GM12878 (cell line): ENCODE data around the gene VEGFB. TPM values are rescaled to one million over a fixed set of nuclear protein-coding genes. Genes with fewer than 3 reads are reported as not detected.
A peak's percentile ranks its signal among the peaks of the same experiment; 100 is the strongest.

ENCODE experiments used
- ATAC-seq: fragments of 200-7000 bp; cut with Tn5 transposase; 3 replicates; pipeline ENCODE4 v1.9.1; 2020; ENCODE audit warnings: mild to moderate bottlenecking, moderate library complexity
- BruUV-seq: library from RNA; stranded (reverse); fragments of 400-500 nt; replicated peaks from 2 replicates; lab custom pipeline; 2021; lab: Mats Ljungman, UMichigan
- CTCF ChIA-PET: fragments of 300-600 bp; sonication (Branson Sonifier 250); formaldehyde crosslinking; extraction: SDS; loops from one replicate; lab custom pipeline; 2021; ENCODE audit warnings: inconsistent platforms; lab: Yijun Ruan, JAX
- POLR2A ChIA-PET: fragments of 350-600 bp; formaldehyde crosslinking; extraction: SDS; loops from one replicate; lab custom pipeline; 2021; ENCODE audit warnings: inconsistent platforms; lab: Charles Lee
- RAD21 ChIA-PET: fragments of 300-600 bp; sonication (Branson Sonifier 250); formaldehyde crosslinking; loops from one replicate; lab custom pipeline; 2023; ENCODE audit warnings: antibody characterized with exemption; ENCODE audit not compliant: unreplicated experiment; lab: Charles Lee
- SMC1A ChIA-PET: fragments of 300-600 bp; sonication (Branson Sonifier 250); formaldehyde crosslinking; loops from one replicate; lab custom pipeline; 2023; ENCODE audit not compliant: unreplicated experiment, uncharacterized antibody; lab: Charles Lee
- DNase-seq: peaks from one replicate; pipeline ENCODE4 v3.0.0-alpha.2; 2011; ENCODE audit warnings: low read depth, low spot score
- FAIRE-seq: peaks from 3 replicates; lab custom pipeline; 2011; peaks lifted over from hg19 to GRCh38; lab: Jason Lieb, UNC
- H2AFZ ChIP-seq: 2 replicates; pipeline ENCODE4 v1.6.0; 2011; ENCODE audit warnings: low read depth, low read length, control low read depth; ENCODE audit not compliant: control insufficient read depth
- H3K27ac ChIP-seq: 2 replicates; pipeline ENCODE4 v1.5.1; 2011; ENCODE audit warnings: control low read depth; ENCODE audit not compliant: control insufficient read depth, insufficient read depth
- H3K27me3 ChIP-seq, 2 experiments: replicated peaks in 1 of 2; 2 replicates each; pipeline versions ENCODE4 v1.6.0 to v1.6.1; 2011; ENCODE audit warnings: low read length in 1 of 2; ENCODE audit not compliant: control insufficient read depth in 2 of 2, insufficient read depth in 2 of 2
- H3K36me3 ChIP-seq, 2 experiments: 2 replicates each; pipeline ENCODE4 v1.5.1; 2011; ENCODE audit warnings: low read length in 1 of 2; ENCODE audit not compliant: control insufficient read depth in 2 of 2, insufficient read depth in 2 of 2
- H3K4me1 ChIP-seq: 2 replicates; pipeline ENCODE4 v1.6.1; 2011; ENCODE audit warnings: mild to moderate bottlenecking, low read length, moderate library complexity, mixed read lengths; ENCODE audit not compliant: control insufficient read depth, insufficient read depth
- H3K4me2 ChIP-seq: 2 replicates; pipeline ENCODE4 v1.6.0; 2011; ENCODE audit warnings: control low read depth; ENCODE audit not compliant: control insufficient read depth, insufficient read depth
- H3K4me3 ChIP-seq: fragments of 200-600 bp; sonication (generic); 2 replicates; pipeline ENCODE4 v1.5.1; 2016
- H3K79me2 ChIP-seq: 2 replicates; pipeline ENCODE4 v1.6.0; 2011; ENCODE audit warnings: low read length; ENCODE audit not compliant: control insufficient read depth, insufficient read depth
- H3K9ac ChIP-seq: 2 replicates; pipeline ENCODE4 v1.8.0; 2011; ENCODE audit warnings: low read length, control low read depth, mixed read lengths; ENCODE audit not compliant: control insufficient read depth, insufficient read depth
- H3K9me3 ChIP-seq: replicated peaks from 3 replicates; pipeline ENCODE4 v1.5.1; 2011; ENCODE audit warnings: mild to moderate bottlenecking, low read length; ENCODE audit not compliant: control insufficient read depth, insufficient read depth
- H4K20me1 ChIP-seq: 2 replicates; pipeline ENCODE4 v1.6.0; 2011; ENCODE audit not compliant: control insufficient read depth, insufficient read depth
- CBFB ChIP-seq: IDR thresholded peaks from 2 replicates; pipeline ENCODE4 v1.6.1; 2016; ENCODE audit warnings: antibody characterized with exemption, low read depth
- CHD4 ChIP-seq: fragments of 200-600 bp; sonication (generic); IDR thresholded peaks from 2 replicates; pipeline ENCODE4 v1.6.1; 2016; ENCODE audit warnings: mild to moderate bottlenecking
- GABPA ChIP-seq: IDR thresholded peaks from 2 replicates; pipeline ENCODE4 v1.6.1; 2014; ENCODE audit warnings: antibody characterized with exemption, low read depth, mild to moderate bottlenecking, inconsistent platforms
- POLR2A ChIP-seq: IDR thresholded peaks from 2 replicates; pipeline ENCODE4 v1.6.1; 2011; ENCODE audit warnings: low read depth, mild to moderate bottlenecking, low read length
- REST ChIP-seq: IDR thresholded peaks from 2 replicates; pipeline ENCODE4 v1.6.1; 2012; ENCODE audit warnings: mild to moderate bottlenecking, low read depth, low read length
- SMAD5 ChIP-seq: IDR thresholded peaks from 2 replicates; pipeline ENCODE4 v1.6.1; 2016; ENCODE audit warnings: antibody characterized with exemption, low read depth
- STAT1 ChIP-seq: fragments of 450-650 bp; conservative IDR thresholded peaks from 2 replicates; pipeline ENCODE4 v1.6.1; 2014; ENCODE audit warnings: antibody characterized with exemption, mild to moderate bottlenecking
- WGBS: methylation state at CpG from one replicate; pipeline ENCODE4 v1.1.6; 2016; ENCODE audit warnings: low lambda C conversion rate; ENCODE audit not compliant: insufficient replicate concordance, insufficient coverage; ENCODE audit errors: missing lambda C conversion rate; 5-methylcytosine and 5-hydroxymethylcytosine counted together
- in situ Hi-C: fragments of 300-500 bp; cut with MboI; formaldehyde crosslinking; loops from 9 replicates; pipeline ENCODE4 v1.14.3; 2018; ENCODE audit warnings: mixed read lengths
- intact Hi-C: fragments of 100-400 bp; cut with micrococcal nuclease; formaldehyde crosslinking; loops from one replicate; pipeline ENCODE4 v1.14.2; 2022; ENCODE audit not compliant: unreplicated experiment
- polyA plus RNA-seq, 11 experiments: library from polyadenylated mRNA; depleted of rRNA in 4 of 11; unstranded in 6 of 11; stranded (reverse) in 5 of 11; fragments of >200 nt; fragmentation: Nextera tagmentation in 4 of 11; fragmentation: Illumina TruSeq in 1 of 11; extraction: Ambion mirVana in 4 of 11; extraction: Trizol in 1 of 11; gene quantifications; 1 replicate in 1 of 11; 2 replicates in 10 of 11; pipeline versions ENCODE4 v1.2.1 to v1.2.3, GENCODE V29; 2011 to 2016; ENCODE audit warnings: inconsistent platforms in 2 of 11, missing spikeins in 2 of 11, low read depth in 1 of 11
- total RNA-seq, 4 experiments: library from RNA; depleted of rRNA in 3 of 4; stranded (reverse); fragments of >200 nt in 3 of 4; fragmentation: Illumina TruSeq in 1 of 4; extraction: Trizol in 1 of 4; gene quantifications; 2 replicates each; pipeline versions ENCODE4 v1.2.1 to v1.2.3, GENCODE V29; 2013 to 2021
- TF ChIP-seq, protein P1 (sequence below): fragments of 450-650 bp; IDR thresholded peaks from 2 replicates; pipeline ENCODE4 v1.6.1; 2017; ENCODE audit warnings: mild to moderate bottlenecking, moderate library complexity

The VEGFB gene
- total and polyA plus RNA-seq, 10 of the 15 experiments (the other 5 are each of a cell fraction or from before 2014, with no cell fraction given): 7.0 to 75.8 (median 20.3) TPM

DNA sequence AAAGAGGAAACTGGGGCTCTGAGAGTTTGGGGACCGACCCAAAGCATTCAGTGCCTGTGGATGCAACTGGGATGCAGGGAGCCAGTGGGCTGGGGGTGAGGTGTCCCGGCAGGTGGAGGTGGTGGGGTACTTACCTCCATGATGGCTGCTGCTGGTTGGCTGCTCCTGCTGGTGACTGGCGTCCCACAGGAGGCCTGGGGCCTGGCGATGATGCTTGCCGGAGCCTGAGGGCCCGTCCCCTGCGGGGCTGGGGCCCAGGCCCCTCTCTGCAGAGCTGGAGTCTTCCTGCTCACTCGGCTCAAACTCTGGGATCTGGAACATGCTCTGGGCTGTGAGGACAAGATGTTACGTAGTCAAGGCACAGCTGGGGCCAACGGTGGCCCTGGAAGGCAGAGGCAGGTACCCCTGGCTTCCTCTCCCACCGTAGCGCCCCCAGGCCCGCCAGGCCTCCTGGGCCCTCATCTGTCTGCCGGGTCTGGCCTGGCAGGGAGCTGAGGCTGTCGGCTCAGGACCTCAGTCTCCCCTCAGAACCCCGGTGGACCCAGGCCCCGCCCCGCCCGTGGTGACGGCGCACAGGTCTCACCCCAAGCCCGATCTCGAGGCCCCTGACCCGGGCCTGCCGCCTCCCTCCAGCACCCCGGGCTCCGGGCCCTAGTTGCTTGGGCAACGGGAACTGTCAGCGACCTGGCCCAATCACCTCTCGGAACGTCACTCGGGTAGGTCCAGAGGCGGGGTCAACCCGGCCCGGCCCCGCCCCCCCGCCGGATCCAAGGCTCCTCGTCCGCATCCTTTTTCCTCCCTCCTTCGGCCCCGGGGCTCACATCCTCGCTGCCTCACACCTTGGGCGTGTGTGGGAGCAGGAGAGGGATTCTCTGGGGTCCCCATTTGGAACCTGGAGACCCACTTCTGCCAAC, 49.9 kb downstream of the VEGFB start, which contains the start of gene BAD (continued):
- no peak for TF ChIP-seq REST

DNA sequence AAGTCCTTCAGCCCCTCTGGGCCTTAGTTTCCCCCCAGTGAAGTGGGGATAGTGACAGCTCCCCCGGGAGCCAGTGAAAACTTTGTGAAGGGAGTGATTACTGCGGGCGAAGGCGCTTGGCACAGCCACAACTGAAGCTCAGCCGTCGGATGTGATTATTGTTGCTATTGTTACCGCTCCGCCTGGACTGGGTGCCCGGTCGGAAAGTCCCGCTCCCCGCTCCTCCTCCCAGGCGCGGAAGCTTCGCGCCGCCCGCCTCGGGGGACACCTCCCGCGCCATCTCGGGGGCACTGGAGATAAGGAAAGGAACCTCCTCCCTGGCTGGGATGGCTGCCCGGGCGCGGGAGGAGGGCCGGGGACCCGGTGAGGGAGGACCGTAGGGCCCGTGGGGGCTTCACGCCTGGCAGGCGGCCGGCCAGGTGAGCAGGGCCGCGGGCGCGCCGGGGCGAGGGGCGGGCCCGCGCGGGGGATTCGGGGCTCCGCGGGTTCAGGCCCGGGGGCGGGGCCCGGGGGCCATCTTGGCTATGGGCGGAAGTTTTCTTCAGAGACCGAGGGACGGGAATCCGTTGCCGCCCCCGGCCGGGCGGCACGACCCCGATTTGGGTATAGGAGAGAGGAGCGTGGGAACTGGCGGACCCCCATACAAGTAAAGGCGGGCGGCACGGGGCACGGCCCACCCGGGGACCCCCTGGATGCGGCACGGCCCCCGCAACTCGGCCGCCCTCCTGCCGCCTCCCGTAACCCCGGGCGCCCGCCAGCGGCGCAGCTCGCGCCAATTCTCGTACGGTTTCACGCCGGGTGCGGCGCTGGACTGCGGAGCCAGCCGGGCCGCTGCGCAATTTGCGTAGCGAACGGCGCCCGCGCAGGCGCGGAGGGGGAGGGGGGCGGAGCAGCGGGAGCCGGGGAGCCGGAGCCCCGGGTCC, 50.8 kb downstream of the VEGFB start, which contains the start of gene GPR137:
Gene GPR137 (plus strand): TSS at position 887 of the 923 bp plus-strand sequence. CDS start 677 bp downstream, outside the sequence.
- no peak for DNase-seq
- FAIRE-seq: peak; percentile 77
- ATAC-seq: peak; percentile 76
- Histone ChIP-seq H3K4me3 (peak within 1 kb of the TSS; percentile 86), H2AFZ (peak within 1 kb of the TSS; percentile 96), H3K36me3 (peaks cover 0 to 2% of the 10 kb centered on the region in 2 experiments; a peak in 2 of 4 replicates), H3K9ac (peak within 1 kb of the TSS; percentile 81), H3K27me3 (no peaks in the 10 kb centered on the region), H3K9me3 (no peaks in the 10 kb centered on the region), H3K4me2 (peak within 1 kb of the TSS; percentile 99), H3K27ac (peak within 1 kb of the TSS; percentile 91), H3K79me2 (peaks cover 15% of the 10 kb centered on the region), H4K20me1 (no peaks in the 10 kb centered on the region), H3K4me1 (peaks cover 7% of the 10 kb centered on the region)
- TSS peak; percentile 84 for BruUV-seq
- CTCF ChIA-PET: interaction anchor here (1.0 to 5.5 kb wide), 7 partner anchors 15 to 80 kb away, joined by 3 to 46 read pairs (median 4); partner anchors contain the start of genes CATSPERZ, ESRRA, FERMT3 and PRDX5
- RAD21 ChIA-PET: interaction anchor here (0.6 to 2.7 kb wide), 8 partner anchors 14 to 81 kb away, joined by 3 to 10 read pairs (median 6); partner anchors contain the start of genes FERMT3, NUDT22, PRDX5 and TRMT112
- in situ Hi-C loops: no loop called here
- SMC1A ChIA-PET: interaction anchor here (0.9 to 3.5 kb wide), 4 partner anchors 14 to 32 kb away, joined by 4 to 16 read pairs (median 8); partner anchors contain the start of genes CATSPERZ, PRDX5 and TRMT112
- intact Hi-C loops: loop anchor here (1.0 kb wide), 1 partner anchor 15 kb away; no protein-coding TSS in a partner anchor
- under 1% methylated on average over 63 of the region's 102 CpGs for WGBS
- POLR2A ChIA-PET: interaction anchor here (0.6 to 6.2 kb wide), 10 partner anchors 8 to 78 kb away, joined by 3 to 92 read pairs (median 7); partner anchors contain the start of genes ESRRA, FERMT3, FKBP2 and PRDX5
- no peak; the same call in 1 of the 2 replicates for TF ChIP-seq STAT1
- no peak for TF ChIP-seq SMAD5
- TF ChIP-seq CHD4: no peak
- no peak; the same call in 1 of the 2 replicates for TF ChIP-seq GABPA
- no peak for TF ChIP-seq CBFB
- peak; percentile 63 for TF ChIP-seq POLR2A
- TF ChIP-seq, protein P1, sequence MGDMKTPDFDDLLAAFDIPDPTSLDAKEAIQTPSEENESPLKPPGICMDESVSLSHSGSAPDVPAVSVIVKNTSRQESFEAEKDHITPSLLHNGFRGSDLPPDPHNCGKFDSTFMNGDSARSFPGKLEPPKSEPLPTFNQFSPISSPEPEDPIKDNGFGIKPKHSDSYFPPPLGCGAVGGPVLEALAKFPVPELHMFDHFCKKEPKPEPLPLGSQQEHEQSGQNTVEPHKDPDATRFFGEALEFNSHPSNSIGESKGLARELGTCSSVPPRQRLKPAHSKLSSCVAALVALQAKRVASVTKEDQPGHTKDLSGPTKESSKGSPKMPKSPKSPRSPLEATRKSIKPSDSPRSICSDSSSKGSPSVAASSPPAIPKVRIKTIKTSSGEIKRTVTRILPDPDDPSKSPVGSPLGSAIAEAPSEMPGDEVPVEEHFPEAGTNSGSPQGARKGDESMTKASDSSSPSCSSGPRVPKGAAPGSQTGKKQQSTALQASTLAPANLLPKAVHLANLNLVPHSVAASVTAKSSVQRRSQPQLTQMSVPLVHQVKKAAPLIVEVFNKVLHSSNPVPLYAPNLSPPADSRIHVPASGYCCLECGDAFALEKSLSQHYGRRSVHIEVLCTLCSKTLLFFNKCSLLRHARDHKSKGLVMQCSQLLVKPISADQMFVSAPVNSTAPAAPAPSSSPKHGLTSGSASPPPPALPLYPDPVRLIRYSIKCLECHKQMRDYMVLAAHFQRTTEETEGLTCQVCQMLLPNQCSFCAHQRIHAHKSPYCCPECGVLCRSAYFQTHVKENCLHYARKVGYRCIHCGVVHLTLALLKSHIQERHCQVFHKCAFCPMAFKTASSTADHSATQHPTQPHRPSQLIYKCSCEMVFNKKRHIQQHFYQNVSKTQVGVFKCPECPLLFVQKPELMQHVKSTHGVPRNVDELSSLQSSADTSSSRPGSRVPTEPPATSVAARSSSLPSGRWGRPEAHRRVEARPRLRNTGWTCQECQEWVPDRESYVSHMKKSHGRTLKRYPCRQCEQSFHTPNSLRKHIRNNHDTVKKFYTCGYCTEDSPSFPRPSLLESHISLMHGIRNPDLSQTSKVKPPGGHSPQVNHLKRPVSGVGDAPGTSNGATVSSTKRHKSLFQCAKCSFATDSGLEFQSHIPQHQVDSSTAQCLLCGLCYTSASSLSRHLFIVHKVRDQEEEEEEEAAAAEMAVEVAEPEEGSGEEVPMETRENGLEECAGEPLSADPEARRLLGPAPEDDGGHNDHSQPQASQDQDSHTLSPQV: no peak
